ENCODE data around the gene PCNX2. TPM values are rescaled to one million over a fixed set of nuclear protein-coding genes. Genes with fewer than 3 reads are reported as not detected.

Gene PCNX2
- total and polyA plus RNA-seq, 2 of the 8 experiments (the other 6 are each of a cell fraction or from before 2014, with no cell fraction given): 46.1 to 57.6 TPM

- H3K9me3 ChIP-seq (ENCODE audit: insufficient read depth in 2 of 2, low read depth in 1 of 2, low read length in 1 of 2): no peaks in the 10 kb centered on the region
- peaks cover 2% of the 10 kb centered on the region; the same call in 1 of the 2 replicates for H3K79me1 ChIP-seq (ENCODE audit: low read depth, low read length)
- H2BK12ac ChIP-seq (ENCODE audit: low read depth, low read length): no peak overlapping the region
- H2BK120ac ChIP-seq (replicated peaks; ENCODE audit: low read depth, low read length): no peak overlapping the region
- CTCF ChIA-PET (ENCODE audit: partially characterized antibody): interaction anchor here (0.9 to 3.0 kb wide), 5 partner anchors 15 to 185 kb away, joined by 3 to 16 read pairs (median 3); no protein-coding TSS in a partner anchor
- no peaks in the 10 kb centered on the region for H3K23me2 ChIP-seq (ENCODE audit: low read depth, low read length)
- H2BK15ac ChIP-seq (ENCODE audit: low read length): no peak overlapping the region
- POLR2A ChIA-PET (ENCODE audit: partially characterized antibody): no interaction called here
- FAIRE-seq (no peak), DNase-seq (ENCODE audit: low read depth in 1 of 2, low spot score in 2 of 2) (no peak)
- H3K56ac ChIP-seq (replicated peaks; ENCODE audit: insufficient read length, low read depth, low read length): no peak overlapping the region
- H3K4ac ChIP-seq (replicated peaks; ENCODE audit: insufficient read length, low read depth, low read length): no peak overlapping the region
- no peak overlapping the region for H3K23ac ChIP-seq (ENCODE audit: insufficient read length)
- no peak overlapping the region for H3K4me2 ChIP-seq (ENCODE audit: insufficient read depth in 1 of 2, low read depth in 2 of 2, low read length in 2 of 2)
- no peaks in the 10 kb centered on the region for H4K20me1 ChIP-seq (replicated peaks in 1 of 2; ENCODE audit: control insufficient read depth in 1 of 2, insufficient read depth in 2 of 2, low read length in 2 of 2)
- no peak overlapping the region for H3K14ac ChIP-seq (ENCODE audit: insufficient read length)
- H3K4me1 ChIP-seq (replicated peaks in 1 of 4; ENCODE audit: control insufficient read depth in 3 of 4, insufficient read depth in 4 of 4, low read length in 3 of 4): no peaks in the 10 kb centered on the region
- no peak overlapping the region for H4K8ac ChIP-seq (ENCODE audit: extremely low read depth, insufficient read depth, low read length)
- no peak overlapping the region for H3K27ac ChIP-seq (ENCODE audit: low read depth, low read length)
- H3K36me3 ChIP-seq (ENCODE audit: control insufficient read depth in 2 of 4, insufficient read depth in 4 of 4, low read length in 3 of 4): no peaks in the 10 kb centered on the region
- no peak overlapping the region for H2AK5ac ChIP-seq (ENCODE audit: low read depth, low read length)
- peaks cover 0 to 2% (median 0%) of the 10 kb centered on the region in 4 experiments; a peak in 1 of 7 replicates for H3K27me3 ChIP-seq (replicated peaks in 1 of 4; ENCODE audit: control insufficient read depth in 3 of 4, extremely low read depth in 1 of 4, insufficient read depth in 3 of 4, low read length in 3 of 4)
- H4K5ac ChIP-seq (ENCODE audit: insufficient read length, low read depth, low read length): no peak overlapping the region
- no peak overlapping the region for H3K9ac ChIP-seq (replicated peaks in 1 of 4; ENCODE audit: extremely low read depth in 1 of 4, low read depth in 3 of 4, low read length in 3 of 4)
- H2BK20ac ChIP-seq (ENCODE audit: low read length): no peak overlapping the region
- no peak overlapping the region for H3K18ac ChIP-seq (ENCODE audit: extremely low read depth, low read length)
- no peaks in the 10 kb centered on the region for H3K79me2 ChIP-seq (ENCODE audit: control insufficient read depth in 1 of 2, insufficient read depth in 2 of 2, low read length in 2 of 2)
- H3K4me3 ChIP-seq (ENCODE audit: extremely low read depth in 1 of 4, insufficient read depth in 2 of 4, low read depth in 3 of 4, low read length in 4 of 4): no peak overlapping the region
- WGBS, 2 experiments (ENCODE audit: extremely low coverage in 1 of 2, insufficient coverage in 1 of 2, insufficient read length in 1 of 2, insufficient replicate concordance in 2 of 2, low coverage in 1 of 2, low lambda C conversion rate in 2 of 2, missing lambda C conversion rate in 1 of 2): 87% methylated on average over 6 of the region's 6 CpGs; no CpG with 5 or more reads in 1 of the 2 experiments
- H2BK5ac ChIP-seq (ENCODE audit: low read depth, low read length): no peak overlapping the region
- no peak overlapping the region for H4K91ac ChIP-seq (replicated peaks; ENCODE audit: insufficient read length, low read length)
- H2AFZ ChIP-seq (ENCODE audit: low read length): no peak overlapping the region
- TF ChIP-seq RAD21 (IDR thresholded peaks at IDR 0.05 in 1 of 2, conservative IDR thresholded peaks at IDR 0.05 in 1 of 2; ENCODE audit: low read depth in 2 of 2, low read length in 2 of 2): no peak
- no peak for TF ChIP-seq JUN (IDR thresholded peaks at IDR 0.05; ENCODE audit: low read depth, low read length)
- no peak for TF ChIP-seq USF2 (IDR thresholded peaks at IDR 0.05; ENCODE audit: low read length)
- TF ChIP-seq BCL11A (IDR thresholded peaks at IDR 0.05; ENCODE audit: low read depth in 2 of 2, low read length in 2 of 2): no peak
- TF ChIP-seq CTCF (IDR thresholded peaks at IDR 0.05; ENCODE audit: control extremely low read depth in 1 of 3, insufficient read depth in 1 of 3, low read depth in 1 of 3, low read length in 3 of 3): no peak
- no peak for TF ChIP-seq RXRA (IDR thresholded peaks at IDR 0.05; ENCODE audit: insufficient read depth, low read depth, low read length)
- no peak for TF ChIP-seq SP4 (IDR thresholded peaks at IDR 0.05; ENCODE audit: low read length)
- no peak for TF ChIP-seq GTF2F1 (IDR thresholded peaks at IDR 0.05; ENCODE audit: borderline replicate concordance, low read depth, low read length)
- TF ChIP-seq BACH1 (IDR thresholded peaks at IDR 0.05; ENCODE audit: low read length): no peak
These were observed 358.6 kb downstream of the PCNX2 start for GRCh38 chr1:232936941-232937340.
